ENCODE measurements around the gene TRMT44. TPM values are rescaled to one million over a fixed set of nuclear protein-coding genes. Genes with fewer than 3 reads are reported as not detected.

Gene TRMT44, protein sequence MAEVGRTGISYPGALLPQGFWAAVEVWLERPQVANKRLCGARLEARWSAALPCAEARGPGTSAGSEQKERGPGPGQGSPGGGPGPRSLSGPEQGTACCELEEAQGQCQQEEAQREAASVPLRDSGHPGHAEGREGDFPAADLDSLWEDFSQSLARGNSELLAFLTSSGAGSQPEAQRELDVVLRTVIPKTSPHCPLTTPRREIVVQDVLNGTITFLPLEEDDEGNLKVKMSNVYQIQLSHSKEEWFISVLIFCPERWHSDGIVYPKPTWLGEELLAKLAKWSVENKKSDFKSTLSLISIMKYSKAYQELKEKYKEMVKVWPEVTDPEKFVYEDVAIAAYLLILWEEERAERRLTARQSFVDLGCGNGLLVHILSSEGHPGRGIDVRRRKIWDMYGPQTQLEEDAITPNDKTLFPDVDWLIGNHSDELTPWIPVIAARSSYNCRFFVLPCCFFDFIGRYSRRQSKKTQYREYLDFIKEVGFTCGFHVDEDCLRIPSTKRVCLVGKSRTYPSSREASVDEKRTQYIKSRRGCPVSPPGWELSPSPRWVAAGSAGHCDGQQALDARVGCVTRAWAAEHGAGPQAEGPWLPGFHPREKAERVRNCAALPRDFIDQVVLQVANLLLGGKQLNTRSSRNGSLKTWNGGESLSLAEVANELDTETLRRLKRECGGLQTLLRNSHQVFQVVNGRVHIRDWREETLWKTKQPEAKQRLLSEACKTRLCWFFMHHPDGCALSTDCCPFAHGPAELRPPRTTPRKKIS
- polyA plus RNA-seq (2013), result 16.7 and 17.7 TPM in 2 replicates

DNA sequence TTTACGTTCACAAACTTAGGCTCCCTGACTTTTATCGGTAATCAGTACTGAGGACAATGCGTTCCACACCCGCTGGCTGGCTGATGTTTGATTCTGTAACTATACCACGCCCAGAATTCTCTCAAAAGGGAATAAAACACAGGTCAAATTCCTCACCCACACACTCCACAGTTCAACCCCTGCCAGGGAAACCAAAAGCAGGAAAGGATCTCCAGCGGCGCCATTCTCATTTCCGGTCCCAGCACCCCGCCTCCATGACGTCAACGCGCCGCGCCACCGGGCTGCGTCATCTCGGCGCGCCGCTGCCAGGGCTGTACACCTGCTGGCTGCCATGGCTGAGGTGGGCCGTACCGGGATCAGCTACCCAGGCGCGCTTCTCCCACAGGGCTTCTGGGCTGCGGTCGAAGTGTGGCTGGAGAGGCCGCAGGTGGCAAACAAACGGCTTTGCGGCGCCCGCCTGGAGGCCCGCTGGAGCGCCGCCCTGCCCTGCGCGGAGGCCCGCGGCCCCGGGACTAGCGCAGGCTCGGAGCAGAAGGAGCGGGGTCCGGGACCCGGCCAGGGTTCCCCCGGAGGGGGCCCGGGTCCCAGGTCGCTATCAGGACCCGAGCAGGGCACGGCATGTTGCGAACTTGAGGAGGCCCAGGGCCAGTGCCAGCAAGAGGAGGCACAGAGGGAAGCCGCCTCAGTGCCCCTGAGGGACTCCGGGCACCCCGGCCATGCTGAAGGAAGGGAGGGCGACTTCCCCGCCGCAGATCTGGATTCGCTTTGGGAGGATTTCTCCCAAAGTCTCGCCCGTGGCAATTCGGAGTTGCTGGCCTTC lies at the start of gene TRMT44, which contains the start of gene ACOX3:
Gene TRMT44 (plus strand): TSS at position 286 of the 820 bp plus-strand sequence. CDS start 46 bp downstream, at position 332.
Gene ACOX3 (minus strand): TSS at position 232 of the 820 bp plus-strand sequence. CDS start 24,202 bp downstream, outside the sequence.
- H3K9ac ChIP-seq (ENCODE audit: low read length), result peak within 1 kb of the TSS; percentile 83
- peak within 1 kb of the TSS; percentile 99 for H3K4me2 ChIP-seq (ENCODE audit: low read length)
- peak within 1 kb of the TSS; percentile 8 for H2BK12ac ChIP-seq (ENCODE audit: low read length)
- peak; percentile 95 to 97 for DNase-seq
- H3K36me3 ChIP-seq (ENCODE audit: control insufficient read depth in 1 of 2, insufficient read depth in 2 of 2, low read length in 2 of 2), result no peaks in the 10 kb centered on the region
- no peaks in the 10 kb centered on the region for H3K27me3 ChIP-seq (ENCODE audit: insufficient read depth, low read length)
- H3K23ac ChIP-seq (ENCODE audit: low read length), result no peak within 1 kb of the TSS
- peak within 1 kb of the TSS; percentile 71 for H2BK5ac ChIP-seq (ENCODE audit: low read depth, low read length, poor library complexity)
- H4K12ac ChIP-seq (ENCODE audit: low read depth, low read length), result peak within 1 kb of the TSS; percentile 90
- H3K14ac ChIP-seq (ENCODE audit: low read length), result peak within 1 kb of the TSS; percentile 91
- peak within 1 kb of the TSS; percentile 79 for H3K27ac ChIP-seq (ENCODE audit: low read depth, low read length)
- peak within 1 kb of the TSS; percentile 87 for H3K4me3 ChIP-seq (ENCODE audit: low read depth, low read length)
- peaks cover 5 to 22% of the 10 kb centered on the region in 2 experiments for H3K4me1 ChIP-seq (ENCODE audit: control insufficient read depth in 1 of 2, insufficient read depth in 2 of 2, low read length in 2 of 2)
- H4K8ac ChIP-seq (ENCODE audit: low read depth, low read length), result peak within 1 kb of the TSS; percentile 95
- H2BK120ac ChIP-seq (ENCODE audit: insufficient read depth, low read length, poor library complexity), result peak within 1 kb of the TSS; percentile 71
- no CpG with 5 or more reads among the region's 60 CpGs for WGBS (ENCODE audit: extremely low coverage, insufficient coverage, insufficient read length)
- peaks cover 10% of the 10 kb centered on the region for H3K79me1 ChIP-seq (ENCODE audit: low read length)
- H3K4ac ChIP-seq (ENCODE audit: low read depth, low read length), result peak within 1 kb of the TSS; percentile 82
- no peaks in the 10 kb centered on the region for H3K9me3 ChIP-seq (ENCODE audit: insufficient read depth, low read depth, low read length)
- H2AK5ac ChIP-seq (ENCODE audit: low read length), result peak within 1 kb of the TSS; percentile 40
- peak within 1 kb of the TSS; percentile 89 for H3K18ac ChIP-seq (ENCODE audit: low read length)
- H2AFZ ChIP-seq (ENCODE audit: insufficient read depth, low read length, poor library complexity), result peak within 1 kb of the TSS; percentile 92
- peak within 1 kb of the TSS; percentile 88 for H4K91ac ChIP-seq (ENCODE audit: low read depth, low read length)
- peaks cover 8% of the 10 kb centered on the region for H3K79me2 ChIP-seq (ENCODE audit: control insufficient read depth, insufficient read depth, low read length, poor library complexity)

DNA sequence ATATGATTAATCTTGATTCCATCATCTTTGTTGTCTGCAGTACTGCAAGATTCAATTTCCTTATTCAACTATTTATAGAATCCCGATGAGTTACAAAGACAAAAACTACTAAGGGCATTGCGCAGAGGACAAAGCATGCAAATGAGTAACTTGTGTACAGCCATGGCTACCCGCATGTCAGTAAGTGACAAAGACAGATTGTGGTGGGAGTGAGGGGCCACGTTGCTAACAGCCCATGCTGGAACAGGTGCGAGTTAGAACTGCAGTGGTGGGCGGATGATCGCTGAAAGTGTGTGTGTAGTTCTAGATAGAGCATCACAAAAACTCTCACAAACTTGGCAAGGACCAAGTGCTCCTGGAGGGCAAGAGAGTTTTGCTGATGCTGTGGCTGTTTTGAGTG lies 49.5 kb upstream of the TRMT44 start:
- H2BK5ac ChIP-seq (ENCODE audit: low read depth, low read length, poor library complexity), result no peak overlapping the region
- no peak overlapping the region for H3K4me3 ChIP-seq (ENCODE audit: low read depth, low read length)
- H2AFZ ChIP-seq (ENCODE audit: insufficient read depth, low read length, poor library complexity), result no peak overlapping the region
- peaks cover 3 to 14% of the 10 kb centered on the region in 2 experiments for H3K4me1 ChIP-seq (ENCODE audit: control insufficient read depth in 1 of 2, insufficient read depth in 2 of 2, low read length in 2 of 2)
- H3K36me3 ChIP-seq (ENCODE audit: control insufficient read depth in 1 of 2, insufficient read depth in 2 of 2, low read length in 2 of 2), result peaks cover 57 to 62% of the 10 kb centered on the region in 2 experiments
- no peak overlapping the region for H3K27ac ChIP-seq (ENCODE audit: low read depth, low read length)
- no CpG with 5 or more reads among the region's 7 CpGs for WGBS (ENCODE audit: extremely low coverage, insufficient coverage, insufficient read length)
- no peak overlapping the region for H4K8ac ChIP-seq (ENCODE audit: low read depth, low read length)
- peaks cover 2% of the 10 kb centered on the region for H3K9me3 ChIP-seq (ENCODE audit: insufficient read depth, low read depth, low read length)
- H2AK5ac ChIP-seq (ENCODE audit: low read length), result no peak overlapping the region
- H3K79me1 ChIP-seq (ENCODE audit: low read length), result peaks cover 6% of the 10 kb centered on the region
- H2BK120ac ChIP-seq (ENCODE audit: insufficient read depth, low read length, poor library complexity), result no peak overlapping the region
- no peaks in the 10 kb centered on the region for H3K27me3 ChIP-seq (ENCODE audit: insufficient read depth, low read length)
- no peak overlapping the region for H4K12ac ChIP-seq (ENCODE audit: low read depth, low read length)
- H2BK12ac ChIP-seq (ENCODE audit: low read length), result no peak overlapping the region
- H3K18ac ChIP-seq (ENCODE audit: low read length), result no peak overlapping the region
- no peak overlapping the region for H3K4ac ChIP-seq (ENCODE audit: low read depth, low read length)
- H3K14ac ChIP-seq (ENCODE audit: low read length), result no peak overlapping the region
- H4K91ac ChIP-seq (ENCODE audit: low read depth, low read length), result no peak overlapping the region
- no peaks in the 10 kb centered on the region for H3K79me2 ChIP-seq (ENCODE audit: control insufficient read depth, insufficient read depth, low read length, poor library complexity)
- no peak overlapping the region for H3K4me2 ChIP-seq (ENCODE audit: low read length)
- peak in 1 of 2 donors; percentile 69 for DNase-seq
- no peak overlapping the region for H3K9ac ChIP-seq (ENCODE audit: low read length)
- H3K23ac ChIP-seq (ENCODE audit: low read length), result no peak overlapping the region

DNA sequence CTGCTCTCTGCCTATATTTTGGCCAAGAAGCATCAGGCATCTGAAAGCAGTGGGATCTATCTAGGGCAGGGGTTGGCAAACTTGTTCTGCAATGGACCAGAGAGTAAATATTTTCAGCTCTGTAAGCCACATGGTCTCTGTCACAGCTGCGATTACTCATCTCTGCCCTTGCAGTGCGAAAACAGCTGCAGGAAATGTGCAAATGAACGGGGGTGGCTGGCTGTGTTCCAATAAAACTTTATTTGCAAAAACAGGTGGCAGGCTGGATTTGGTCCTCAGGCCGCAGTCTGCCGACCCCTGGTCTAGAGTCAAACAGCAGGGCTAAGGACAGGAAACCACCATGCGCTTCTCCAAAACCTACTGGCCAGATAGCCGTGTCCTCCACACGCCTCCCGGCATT lies 48.6 kb upstream of the TRMT44 start:
- no peak overlapping the region for H3K9ac ChIP-seq (ENCODE audit: low read length)
- H3K14ac ChIP-seq (ENCODE audit: low read length), result no peak overlapping the region
- H3K23ac ChIP-seq (ENCODE audit: low read length), result no peak overlapping the region
- H4K12ac ChIP-seq (ENCODE audit: low read depth, low read length), result no peak overlapping the region
- no peak overlapping the region for H4K8ac ChIP-seq (ENCODE audit: low read depth, low read length)
- H2BK5ac ChIP-seq (ENCODE audit: low read depth, low read length, poor library complexity), result no peak overlapping the region
- no peak overlapping the region for H3K4me2 ChIP-seq (ENCODE audit: low read length)
- H3K79me1 ChIP-seq (ENCODE audit: low read length), result peaks cover 6% of the 10 kb centered on the region
- H3K4me3 ChIP-seq (ENCODE audit: low read depth, low read length), result no peak overlapping the region
- H2AFZ ChIP-seq (ENCODE audit: insufficient read depth, low read length, poor library complexity), result no peak overlapping the region
- H3K18ac ChIP-seq (ENCODE audit: low read length), result no peak overlapping the region
- no peaks in the 10 kb centered on the region for H3K27me3 ChIP-seq (ENCODE audit: insufficient read depth, low read length)
- H2BK12ac ChIP-seq (ENCODE audit: low read length), result no peak overlapping the region
- no peak overlapping the region for H3K27ac ChIP-seq (ENCODE audit: low read depth, low read length)
- H3K4me1 ChIP-seq (ENCODE audit: control insufficient read depth in 1 of 2, insufficient read depth in 2 of 2, low read length in 2 of 2), result peaks cover 3 to 15% of the 10 kb centered on the region in 2 experiments
- no CpG with 5 or more reads among the region's 9 CpGs for WGBS (ENCODE audit: extremely low coverage, insufficient coverage, insufficient read length)
- peak; percentile 81 to 90 for DNase-seq
- no peak overlapping the region for H2BK120ac ChIP-seq (ENCODE audit: insufficient read depth, low read length, poor library complexity)
- no peaks in the 10 kb centered on the region for H3K79me2 ChIP-seq (ENCODE audit: control insufficient read depth, insufficient read depth, low read length, poor library complexity)
- no peak overlapping the region for H2AK5ac ChIP-seq (ENCODE audit: low read length)
- no peak overlapping the region for H3K4ac ChIP-seq (ENCODE audit: low read depth, low read length)
- peaks cover 53 to 61% of the 10 kb centered on the region in 2 experiments for H3K36me3 ChIP-seq (ENCODE audit: control insufficient read depth in 1 of 2, insufficient read depth in 2 of 2, low read length in 2 of 2)
- peaks cover under 1% of the 10 kb centered on the region for H3K9me3 ChIP-seq (ENCODE audit: insufficient read depth, low read depth, low read length)
- H4K91ac ChIP-seq (ENCODE audit: low read depth, low read length), result no peak overlapping the region

Data from trophoblast cell (in vitro differentiated cells and primary cell).